K562 (cell line): ENCODE results near the gene RHEB. TPM values are rescaled to one million over a fixed set of nuclear protein-coding genes. Genes with fewer than 3 reads are reported as not detected.
A peak's percentile ranks its signal among the peaks of the same experiment; 100 is the strongest.

ENCODE experiments used
- ATAC-seq: fragments of 200-7000 bp; cut with Tn5 transposase; 3 replicates; pipeline ENCODE4 v1.9.1; 2020; ENCODE audit warnings: moderate library complexity
- BruUV-seq: library from RNA; stranded (reverse); fragments of 400-500 nt; replicated peaks from 2 replicates; lab custom pipeline; 2021; lab: Mats Ljungman, UMichigan
- CTCF ChIA-PET: fragments of 300-600 bp; formaldehyde crosslinking; extraction: SDS; loops from one replicate; lab custom pipeline; 2021; ENCODE audit warnings: low intra/inter-chr PET ratio; lab: Yijun Ruan, JAX
- POLR2A ChIA-PET: fragments of 300-600, 350-650 bp; sonication (Branson Sonifier 250); formaldehyde crosslinking; extraction: SDS; loops from one replicate; lab custom pipeline; 2021; ENCODE audit warnings: antibody characterized with exemption, inconsistent platforms; lab: Yijun Ruan, JAX
- DNase-seq, 4 experiments: peaks; one replicate each; pipeline versions ENCODE4 v3.0.0 to v3.0.0-alpha.2; 2011 to 2018; ENCODE audit warnings: low spot score in 3 of 4, mixed read lengths in 3 of 4; ENCODE audit errors: extremely low read depth in 1 of 4
- FAIRE-seq: peaks from 2 replicates; lab custom pipeline; 2011; peaks lifted over from hg19 to GRCh38; lab: Jason Lieb, UNC
- H2AFZ ChIP-seq: 2 replicates; pipeline ENCODE4 v1.6.0; 2011; ENCODE audit warnings: low read depth, low read length, control low read depth, inconsistent platforms
- H3K27ac ChIP-seq: fragments of 200-600 bp; 3 replicates; pipeline ENCODE4 v1.8.0; 2011; ENCODE audit warnings: low read depth, mild to moderate bottlenecking, control low read depth, inconsistent platforms, low read length, moderate library complexity, mixed read lengths; ENCODE audit errors: extremely low read depth
- H3K27me3 ChIP-seq, 2 experiments: fragments of 300-600 bp in 1 of 2; 2 replicates in 1 of 2; 3 replicates in 1 of 2; pipeline versions ENCODE4 v1.6.0 to v1.8.0; 2011; ENCODE audit warnings: inconsistent platforms in 2 of 2, low read length in 2 of 2, mild to moderate bottlenecking in 1 of 2, mixed read lengths in 1 of 2, moderate library complexity in 1 of 2; ENCODE audit not compliant: control insufficient read depth in 2 of 2, insufficient read depth in 2 of 2
- H3K36me3 ChIP-seq: fragments of 300-600 bp; 3 replicates; pipeline ENCODE4 v1.8.0; 2011; ENCODE audit warnings: mild to moderate bottlenecking, low read length, inconsistent platforms; ENCODE audit not compliant: control insufficient read depth, insufficient read depth
- H3K4me1 ChIP-seq, 2 experiments: fragments of 200-600 bp in 1 of 2; replicated peaks in 1 of 2; 2 replicates in 1 of 2; 3 replicates in 1 of 2; pipeline versions ENCODE4 v1.5.1 to v1.8.0; 2011; ENCODE audit warnings: inconsistent platforms in 2 of 2, low read length in 2 of 2, mild to moderate bottlenecking in 1 of 2, mixed read lengths in 1 of 2, moderate library complexity in 1 of 2; ENCODE audit not compliant: control insufficient read depth in 2 of 2, insufficient read depth in 2 of 2
- H3K4me2 ChIP-seq: 2 replicates; pipeline ENCODE4 v1.6.1; 2011; ENCODE audit warnings: low read length, control low read depth, inconsistent platforms, mixed read lengths; ENCODE audit not compliant: insufficient read depth
- H3K4me3 ChIP-seq: fragments of 200-600 bp; sonication (generic), shearing (Covaris generic); 2 replicates; pipeline ENCODE4 v1.5.1; 2016; ENCODE audit warnings: control low read depth, inconsistent platforms
- H3K79me2 ChIP-seq: fragments of 200-600 bp; 3 replicates; pipeline ENCODE4 v1.8.0; 2011; ENCODE audit warnings: low read length, inconsistent platforms; ENCODE audit not compliant: control insufficient read depth, insufficient read depth
- H3K9ac ChIP-seq, 2 experiments: 2 replicates each; pipeline versions ENCODE4 v1.6.0 to v1.6.1; 2011; ENCODE audit warnings: low read depth in 2 of 2, low read length in 2 of 2, control low read depth in 1 of 2, inconsistent platforms in 1 of 2, mild to moderate bottlenecking in 1 of 2, mixed read lengths in 1 of 2; ENCODE audit not compliant: insufficient read depth in 1 of 2
- H3K9me1 ChIP-seq: one replicate; pipeline ENCODE4 v1.6.0; 2011; ENCODE audit warnings: inconsistent platforms, mild to moderate bottlenecking, low read length, moderate library complexity; ENCODE audit not compliant: control insufficient read depth, insufficient read depth
- H3K9me3 ChIP-seq: replicated peaks from 2 replicates; pipeline ENCODE4 v1.5.1; 2011; ENCODE audit warnings: low read depth, low read length, inconsistent platforms; ENCODE audit not compliant: control insufficient read depth, insufficient read depth
- H4K20me1 ChIP-seq: replicated peaks from 2 replicates; pipeline ENCODE4 v1.6.1; 2011; ENCODE audit warnings: low read length, inconsistent platforms, mixed read lengths; ENCODE audit not compliant: control insufficient read depth, insufficient read depth
- DEAF1 ChIP-seq: fragments of 450-650 bp; formaldehyde crosslinking; IDR thresholded peaks from 2 replicates; pipeline ENCODE4 v1.4.0; 2020; ENCODE audit warnings: mild to moderate bottlenecking, moderate library complexity
- E2F6 ChIP-seq, 2 experiments: IDR thresholded peaks; 2 replicates each; pipeline ENCODE4 v1.6.1; 2011; ENCODE audit warnings: borderline replicate concordance in 1 of 2, control low read depth in 1 of 2, low read depth in 1 of 2, low read length in 1 of 2, mild to moderate bottlenecking in 1 of 2, mixed read lengths in 1 of 2, moderate library complexity in 1 of 2; ENCODE audit not compliant: insufficient read depth in 1 of 2, insufficient read length in 1 of 2, poor library complexity in 1 of 2, severe bottlenecking in 1 of 2; ENCODE audit errors: extremely low read depth in 1 of 2
- FIP1L1 ChIP-seq: fragments of 200-400 bp; formaldehyde crosslinking; IDR thresholded peaks from 2 replicates; pipeline ENCODE4 v1.6.1; 2018; ENCODE audit warnings: mild to moderate bottlenecking, low read depth, low read length; ENCODE audit not compliant: poor library complexity, severe bottlenecking
- FOXK1 ChIP-seq: sonication (generic); formaldehyde crosslinking; IDR thresholded peaks from 2 replicates; pipeline ENCODE4 v1.8.0; 2022; ENCODE audit warnings: missing genetic modification reagents, mild to moderate bottlenecking, borderline replicate concordance
- L3MBTL2 ChIP-seq: fragments of 450-650 bp; IDR thresholded peaks from 2 replicates; pipeline ENCODE4 v1.6.1; 2016; ENCODE audit warnings: mild to moderate bottlenecking, moderate library complexity
- POLR2A ChIP-seq: fragments of 450-650 bp; conservative IDR thresholded peaks from 2 replicates; pipeline ENCODE4 v1.6.1; 2016
- SIRT6 ChIP-seq: IDR thresholded peaks from one replicate; pipeline ENCODE4 v1.6.1; 2012; ENCODE audit warnings: low read depth, mild to moderate bottlenecking, control low read depth, inconsistent platforms, low read length, moderate library complexity
- TRIM24 ChIP-seq, 2 experiments: fragments of 450-650 bp; IDR thresholded peaks; 2 replicates each; pipeline ENCODE4 v1.6.1; 2016
- ZBTB17 ChIP-seq: fragments of 450-650 bp; formaldehyde crosslinking; IDR thresholded peaks from 2 replicates; pipeline ENCODE4 v1.4.0; 2020; ENCODE audit warnings: mild to moderate bottlenecking
- ZFP36 ChIP-seq: fragments of 150-350 bp; IDR thresholded peaks from 2 replicates; pipeline ENCODE4 v1.6.1; 2018; ENCODE audit warnings: low read length, low read depth; ENCODE audit not compliant: partially characterized antibody
- ZFPM2 ChIP-seq: fragments of 250-450 bp; sonication (Bioruptor Pico); IDR thresholded peaks from 2 replicates; pipeline ENCODE4 v1.5.1; 2022; ENCODE audit warnings: mild to moderate bottlenecking
- ZNF121 ChIP-seq: sonication (generic); formaldehyde crosslinking; conservative IDR thresholded peaks from 2 replicates; pipeline ENCODE4 v1.8.0; 2022; ENCODE audit warnings: missing genetic modification reagents
- ZNF133 ChIP-seq: fragments of 250-450 bp; sonication (Bioruptor Pico); IDR thresholded peaks from 2 replicates; pipeline ENCODE4 v1.4.0; 2020; ENCODE audit warnings: mild to moderate bottlenecking
- ZNF280A ChIP-seq: fragments of 450-650 bp; IDR thresholded peaks from 2 replicates; pipeline ENCODE4 v1.6.1; 2018; ENCODE audit warnings: mild to moderate bottlenecking, low read depth; ENCODE audit not compliant: partially characterized antibody
- ZNF77 ChIP-seq: fragments of 250-450 bp; sonication (Bioruptor Pico); IDR thresholded peaks from 2 replicates; pipeline ENCODE4 v1.5.0; 2020
- WGBS: fragments of 100-300 bp; shearing (Covaris generic); methylation state at CpG from one replicate; pipeline ENCODE4 v1.1.6; 2016; ENCODE audit warnings: low coverage, mixed read lengths; ENCODE audit not compliant: insufficient coverage; ENCODE audit errors: missing lambda C conversion rate; 5-methylcytosine and 5-hydroxymethylcytosine counted together
- in situ Hi-C: fragments of 300-500 bp; cut with MboI; formaldehyde crosslinking; loops from 4 replicates; pipeline ENCODE4 v1.15.0; 2018; ENCODE audit warnings: inconsistent platforms, mixed read lengths
- intact Hi-C: fragments of 100-400 bp; cut with micrococcal nuclease; formaldehyde crosslinking; loops from 2 replicates; pipeline ENCODE4 v1.14.2; 2022
- polyA plus RNA-seq, 8 experiments: library from polyadenylated mRNA; depleted of rRNA in 4 of 8; stranded (reverse) in 5 of 8; unstranded in 3 of 8; fragments of >200 nt; fragmentation: Nextera tagmentation in 2 of 8; fragmentation: Illumina TruSeq in 1 of 8; extraction: Ambion mirVana in 2 of 8; extraction: Trizol in 1 of 8; gene quantifications; 2 replicates each; pipeline versions ENCODE4 v1.2.1 to v1.2.3, GENCODE V29; 2011 to 2014; ENCODE audit warnings: inconsistent platforms in 1 of 8, missing spikeins in 1 of 8
- total RNA-seq, 7 experiments: library from RNA; depleted of rRNA in 6 of 7; stranded (reverse); fragments of >200 nt in 6 of 7; fragmentation: Illumina TruSeq in 2 of 7; extraction: Trizol in 2 of 7; gene quantifications; 2 replicates each; pipeline versions ENCODE4 v1.2.1 to v1.2.3, GENCODE V29; 2011 to 2021; ENCODE audit warnings: low replicate concordance in 1 of 7
- TF ChIP-seq, protein P1 (sequence below), 2 experiments: fragments of 450-650 bp in 1 of 2; sonication (generic) in 1 of 2; formaldehyde crosslinking in 1 of 2; IDR thresholded peaks in 1 of 2; conservative IDR thresholded peaks in 1 of 2; 2 replicates each; pipeline versions ENCODE4 v1.6.1 to v1.8.1; 2016 to 2023; ENCODE audit warnings: mild to moderate bottlenecking in 2 of 2, moderate library complexity in 2 of 2, inconsistent platforms in 1 of 2, missing genetic modification reagents in 1 of 2

The RHEB gene
- total and polyA plus RNA-seq, 9 of the 15 experiments (the other 6 are each of a cell fraction or from before 2014, with no cell fraction given): 28.5 to 249 (median 182) TPM

DNA sequence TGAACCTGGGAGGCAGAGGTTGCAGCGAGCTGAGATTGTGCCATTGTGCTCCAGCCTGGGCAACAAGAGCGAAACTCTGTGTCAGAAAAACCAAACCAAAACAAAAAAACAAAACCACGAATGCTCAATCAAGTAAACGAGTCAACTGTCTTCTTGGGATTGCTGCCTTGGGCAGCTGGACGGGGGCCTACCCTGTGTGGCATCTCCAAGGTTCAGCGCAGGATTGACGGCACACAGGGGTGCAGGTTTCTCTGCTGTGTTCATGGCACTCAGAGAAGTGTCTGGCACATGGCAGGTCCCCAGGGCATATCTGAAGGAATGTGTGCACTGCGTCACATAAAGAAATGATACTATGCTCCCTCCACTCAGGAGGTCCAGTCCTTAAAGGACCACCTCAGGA is 54.5 kb downstream of the RHEB start (continued):
- no peak for TF ChIP-seq DEAF1 (CRISPR knock-in tag)
- no peak for TF ChIP-seq ZFP36

- no TSS peak for BruUV-seq
- POLR2A ChIA-PET: interaction anchor here (0.7 to 0.9 kb wide), 4 partner anchors 9 to 491 kb away, joined by 3 to 4 read pairs (median 4); no protein-coding TSS in a partner anchor
- H3K36me3 ChIP-seq: peaks cover 20% of the 10 kb centered on the region
- no peaks in the 10 kb centered on the region for H3K4me1 ChIP-seq
- H4K20me1 ChIP-seq: no peaks in the 10 kb centered on the region
- WGBS: 12% methylated on average over 1 of the region's 1 CpG
- H3K9me3 ChIP-seq: peaks cover 8% of the 10 kb centered on the region
- no peaks in the 10 kb centered on the region for H3K79me2 ChIP-seq
- no peak overlapping the region for H3K4me2 ChIP-seq
- CTCF ChIA-PET: no interaction called here
- intact Hi-C loops: no loop called here
- H3K27me3 ChIP-seq: peaks cover 25 to 34% of the 10 kb centered on the region in 2 experiments; a peak in 4 of 5 replicates
- H2AFZ ChIP-seq: no peak overlapping the region
- no peak for ATAC-seq
- FAIRE-seq: no peak
- peak in 1 of 4 experiments; percentile 21 for DNase-seq
- no peak overlapping the region for H3K4me3 ChIP-seq
- no peak overlapping the region for H3K27ac ChIP-seq
- no peak overlapping the region for H3K9ac ChIP-seq
- no peaks in the 10 kb centered on the region for H3K9me1 ChIP-seq
- in situ Hi-C loops: no loop called here
- TF ChIP-seq SIRT6 (no peak), E2F6 (IDR thresholded peaks at IDR 0.05; ENCODE audit: borderline replicate concordance in 1 of 2, extremely low read depth in 1 of 2, insufficient read depth in 1 of 2, insufficient read length in 1 of 2, low read depth in 1 of 2, low read length in 1 of 2, poor library complexity in 1 of 2, severe bottlenecking in 1 of 2) (no peak), ZNF133 (CRISPR knock-in tag) (no peak), L3MBTL2 (no peak), POLR2A (peak; percentile 18; the same call in 1 of the 2 replicates), ZBTB17 (CRISPR knock-in tag) (no peak), FOXK1 (no peak), ZFPM2 (CRISPR knock-in tag) (no peak), ZNF280A (peak; percentile 94), ZNF77 (no peak), FIP1L1 (no peak), ZNF121 (CRISPR knock-in tag) (no peak), TRIM24 (IDR thresholded peaks at IDR 0.05) (peak; percentile 62 to 75; a peak in 2 of 4 replicates)
- TF ChIP-seq, protein P1, sequence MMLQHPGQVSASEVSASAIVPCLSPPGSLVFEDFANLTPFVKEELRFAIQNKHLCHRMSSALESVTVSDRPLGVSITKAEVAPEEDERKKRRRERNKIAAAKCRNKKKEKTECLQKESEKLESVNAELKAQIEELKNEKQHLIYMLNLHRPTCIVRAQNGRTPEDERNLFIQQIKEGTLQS (IDR thresholded peaks at IDR 0.05): no peak
- TF ChIP-seq, protein P1 (CRISPR knock-in tag; conservative IDR thresholded peaks at IDR 0.05): no peak
Measured at GRCh38 chr7:151462306-151462779, 57.4 kb downstream of the RHEB start.
